AG09309 (cell line): ENCODE data around the gene BRD7.

ENCODE experiments used
- DNase-seq: peaks from one replicate; pipeline ENCODE4 v3.0.0-alpha.2; 2010; ENCODE audit warnings: low read depth
- H3K4me3 ChIP-seq: 2 replicates; pipeline ENCODE4 v1.5.1; 2011; ENCODE audit warnings: mild to moderate bottlenecking, low read depth, low read length, moderate library complexity; ENCODE audit not compliant: control insufficient read depth
- TF ChIP-seq, protein P1 (sequence below): IDR thresholded peaks from 2 replicates; pipeline ENCODE4 v1.5.1; 2011; ENCODE audit warnings: mild to moderate bottlenecking, low read depth, low read length, inconsistent platforms; ENCODE audit not compliant: insufficient read depth, control insufficient read depth; ENCODE audit errors: missing control alignments

Gene BRD7

DNA sequence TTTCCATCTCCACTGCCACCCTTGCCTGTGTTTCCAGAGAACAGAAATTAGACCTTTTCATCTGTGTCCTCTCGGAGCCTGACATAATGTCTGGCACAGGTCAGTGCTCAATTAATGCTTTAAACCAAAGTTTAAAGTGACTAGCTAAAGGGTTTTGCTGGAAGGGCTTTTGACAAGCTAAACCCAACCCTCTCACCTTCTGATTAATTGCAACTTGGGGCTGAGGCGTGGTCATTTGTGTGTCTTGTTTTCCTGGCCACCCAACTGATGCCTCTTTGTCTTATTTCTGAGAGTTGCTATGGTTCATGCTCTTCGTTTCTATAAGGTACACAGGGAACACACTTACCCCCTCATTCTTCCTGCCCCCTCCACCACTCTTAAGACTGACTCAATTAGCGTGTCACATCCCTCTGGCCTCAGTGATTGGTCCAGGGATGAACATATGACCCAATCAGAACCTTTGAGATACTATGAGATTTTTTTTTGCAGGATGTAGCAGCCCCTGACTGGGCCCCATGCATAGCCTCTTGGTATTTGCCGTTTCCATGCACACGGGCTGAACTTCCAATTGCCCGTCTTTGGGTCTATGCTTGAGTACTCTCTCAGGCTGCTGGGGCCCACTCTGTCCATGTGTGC is 15.8 kb upstream of the BRD7 start:
- no peak overlapping the region for H3K4me3 ChIP-seq
- DNase-seq = no peak
- TF ChIP-seq, protein P1, sequence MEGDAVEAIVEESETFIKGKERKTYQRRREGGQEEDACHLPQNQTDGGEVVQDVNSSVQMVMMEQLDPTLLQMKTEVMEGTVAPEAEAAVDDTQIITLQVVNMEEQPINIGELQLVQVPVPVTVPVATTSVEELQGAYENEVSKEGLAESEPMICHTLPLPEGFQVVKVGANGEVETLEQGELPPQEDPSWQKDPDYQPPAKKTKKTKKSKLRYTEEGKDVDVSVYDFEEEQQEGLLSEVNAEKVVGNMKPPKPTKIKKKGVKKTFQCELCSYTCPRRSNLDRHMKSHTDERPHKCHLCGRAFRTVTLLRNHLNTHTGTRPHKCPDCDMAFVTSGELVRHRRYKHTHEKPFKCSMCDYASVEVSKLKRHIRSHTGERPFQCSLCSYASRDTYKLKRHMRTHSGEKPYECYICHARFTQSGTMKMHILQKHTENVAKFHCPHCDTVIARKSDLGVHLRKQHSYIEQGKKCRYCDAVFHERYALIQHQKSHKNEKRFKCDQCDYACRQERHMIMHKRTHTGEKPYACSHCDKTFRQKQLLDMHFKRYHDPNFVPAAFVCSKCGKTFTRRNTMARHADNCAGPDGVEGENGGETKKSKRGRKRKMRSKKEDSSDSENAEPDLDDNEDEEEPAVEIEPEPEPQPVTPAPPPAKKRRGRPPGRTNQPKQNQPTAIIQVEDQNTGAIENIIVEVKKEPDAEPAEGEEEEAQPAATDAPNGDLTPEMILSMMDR = no peak

DNA sequence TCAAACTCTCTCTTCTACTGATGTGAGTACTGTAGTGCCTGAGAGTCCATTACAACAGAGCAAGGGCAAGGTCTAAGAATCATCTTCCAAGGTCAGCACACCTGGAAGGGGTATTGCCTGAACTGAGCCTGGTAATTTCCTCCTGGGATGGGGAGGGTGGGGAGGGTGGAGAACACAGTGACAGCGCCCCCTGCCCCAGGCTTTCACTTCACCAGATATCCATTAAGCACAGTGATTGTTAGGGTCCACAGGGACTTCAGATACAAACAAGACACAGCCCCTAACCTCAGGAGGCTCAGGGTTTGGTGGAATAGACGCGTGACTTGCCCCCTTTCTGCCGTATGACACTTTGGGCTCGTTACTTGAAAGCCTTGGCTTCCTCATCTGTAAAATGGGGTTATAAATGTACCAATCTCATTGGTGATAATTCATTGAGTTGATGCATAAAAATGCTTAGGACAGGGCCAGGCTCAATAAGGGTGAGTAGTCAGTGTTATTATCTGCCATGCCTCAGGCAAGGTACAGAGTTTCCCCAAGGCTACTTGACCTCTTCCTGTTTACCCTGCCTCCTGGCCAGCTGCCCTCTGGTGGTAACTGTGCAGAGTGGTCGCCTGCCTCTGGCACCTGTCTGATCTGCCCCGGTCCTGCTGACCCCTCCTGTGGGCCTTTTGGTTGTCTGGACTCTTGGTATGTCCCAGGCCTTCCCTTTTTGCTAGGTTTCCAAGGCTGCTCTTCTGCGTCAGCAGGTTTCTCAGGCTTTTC is 13.1 kb upstream of the BRD7 start:
- DNase-seq = no peak
- H3K4me3 ChIP-seq = no peak overlapping the region
- TF ChIP-seq, protein P1 = no peak

DNA sequence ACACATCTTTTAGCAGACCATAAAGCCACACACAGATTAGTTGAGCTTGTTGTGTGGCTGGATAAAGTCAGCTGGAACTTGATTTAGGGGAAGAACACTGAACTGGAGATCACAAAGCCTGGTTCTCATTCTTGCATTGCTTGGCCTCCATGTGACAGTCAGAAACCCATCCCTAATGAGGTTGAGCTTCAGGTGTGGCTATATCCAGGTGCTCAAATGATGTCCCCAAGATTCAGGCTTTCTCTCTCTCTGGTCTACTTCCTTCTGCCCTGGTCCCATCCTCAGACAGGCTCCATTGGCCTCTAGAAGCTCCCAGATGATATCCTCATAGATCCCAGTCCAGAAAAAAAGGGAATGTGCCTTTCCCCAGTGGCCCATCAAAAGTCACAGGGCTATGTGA is 9.6 kb upstream of the BRD7 start:
- TF ChIP-seq, protein P1 = no peak
- no peak for DNase-seq
- H3K4me3 ChIP-seq = no peak overlapping the region

DNA sequence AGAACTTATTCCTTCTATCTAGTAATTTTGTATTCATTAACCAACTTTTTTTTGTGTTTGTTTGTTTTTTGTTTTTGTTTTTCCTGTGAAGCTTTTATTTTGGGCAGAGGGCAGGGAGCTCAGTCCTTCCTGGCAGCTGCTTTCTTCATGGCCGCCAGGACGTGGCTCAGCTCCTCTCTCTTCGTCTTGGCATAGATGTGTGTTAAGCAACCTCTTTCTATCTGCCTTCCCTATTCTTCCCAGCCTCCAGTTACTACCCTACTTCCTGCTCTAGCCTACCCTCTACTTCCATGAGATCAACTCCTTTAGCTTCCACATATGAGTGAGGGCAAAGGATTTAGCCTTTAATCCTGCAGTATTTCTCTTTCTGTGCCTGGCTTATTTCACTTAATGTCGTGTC is 8.2 kb upstream of the BRD7 start:
- TF ChIP-seq, protein P1 = no peak
- no peak for DNase-seq
- no peak overlapping the region for H3K4me3 ChIP-seq

DNA sequence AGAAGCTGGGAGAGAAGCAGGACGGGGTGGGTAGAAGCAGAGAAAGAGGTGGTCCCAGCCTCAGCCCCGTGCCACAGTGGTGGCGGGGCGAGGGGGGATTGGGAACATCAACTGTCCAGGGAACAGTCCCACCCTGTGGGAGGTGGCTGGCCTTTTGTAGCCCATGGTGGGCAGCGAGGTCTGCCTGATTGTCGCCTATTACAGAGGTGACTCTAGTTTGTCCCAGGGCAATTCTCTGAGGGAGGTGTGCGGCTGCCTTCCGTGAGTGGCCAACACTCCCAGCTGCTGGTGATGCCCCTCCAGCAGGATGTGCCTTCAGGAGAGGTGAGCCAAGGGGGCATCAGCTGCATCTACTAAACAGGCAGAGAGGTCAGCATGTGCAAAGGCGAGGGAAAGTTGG is 5.0 kb upstream of the BRD7 start:
- no peak for DNase-seq
- H3K4me3 ChIP-seq = no peak overlapping the region
- TF ChIP-seq, protein P1 = no peak

DNA sequence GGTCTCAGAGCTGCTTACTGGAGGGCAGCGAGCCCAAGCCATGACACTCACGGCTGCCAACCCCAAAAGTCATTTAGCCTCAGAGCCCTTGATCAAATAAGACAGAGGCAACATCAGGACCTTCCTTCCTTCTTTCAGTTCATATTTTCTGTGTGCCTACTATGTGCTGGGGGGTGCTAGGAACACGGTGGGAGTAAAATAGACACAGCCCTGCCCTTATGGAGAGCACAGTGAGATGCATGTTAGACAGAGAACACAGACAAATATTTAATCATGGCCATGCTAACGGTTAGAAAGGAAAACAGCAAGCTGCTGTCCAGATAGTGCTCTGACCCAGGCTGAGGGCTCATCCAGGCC is 4.5 kb upstream of the BRD7 start:
- TF ChIP-seq, protein P1 = no peak
- DNase-seq = no peak
- no peak overlapping the region for H3K4me3 ChIP-seq
